T-helper 22 cell (primary cell): ENCODE data around the gene SDC3.

Experiments used
- DNase-seq: peaks from one replicate; pipeline ENCODE4 v3.0.0-alpha.2; 2020; ENCODE audit warnings: low read depth

SDC3 gene

DNA sequence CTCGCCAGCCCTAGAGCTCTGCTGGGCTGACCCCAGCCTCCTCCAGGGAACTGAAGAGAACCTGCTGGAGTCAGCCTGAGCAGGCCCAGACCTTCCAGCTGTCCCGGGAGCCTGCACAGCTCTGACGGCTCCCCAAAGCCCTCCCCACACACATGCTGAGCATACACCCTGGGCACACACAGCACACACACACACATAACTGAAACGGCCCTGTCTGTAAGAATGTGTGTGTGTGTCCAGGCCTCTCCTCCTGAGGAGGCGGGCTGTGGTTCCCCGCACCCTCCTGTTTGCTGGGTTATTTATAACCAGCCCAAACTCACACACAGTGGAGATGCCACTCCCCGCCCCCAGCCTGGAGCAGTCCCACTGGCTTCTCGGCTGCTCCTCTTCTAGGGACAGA lies 20.2 kb downstream of the SDC3 start:
- no peak for DNase-seq

DNA sequence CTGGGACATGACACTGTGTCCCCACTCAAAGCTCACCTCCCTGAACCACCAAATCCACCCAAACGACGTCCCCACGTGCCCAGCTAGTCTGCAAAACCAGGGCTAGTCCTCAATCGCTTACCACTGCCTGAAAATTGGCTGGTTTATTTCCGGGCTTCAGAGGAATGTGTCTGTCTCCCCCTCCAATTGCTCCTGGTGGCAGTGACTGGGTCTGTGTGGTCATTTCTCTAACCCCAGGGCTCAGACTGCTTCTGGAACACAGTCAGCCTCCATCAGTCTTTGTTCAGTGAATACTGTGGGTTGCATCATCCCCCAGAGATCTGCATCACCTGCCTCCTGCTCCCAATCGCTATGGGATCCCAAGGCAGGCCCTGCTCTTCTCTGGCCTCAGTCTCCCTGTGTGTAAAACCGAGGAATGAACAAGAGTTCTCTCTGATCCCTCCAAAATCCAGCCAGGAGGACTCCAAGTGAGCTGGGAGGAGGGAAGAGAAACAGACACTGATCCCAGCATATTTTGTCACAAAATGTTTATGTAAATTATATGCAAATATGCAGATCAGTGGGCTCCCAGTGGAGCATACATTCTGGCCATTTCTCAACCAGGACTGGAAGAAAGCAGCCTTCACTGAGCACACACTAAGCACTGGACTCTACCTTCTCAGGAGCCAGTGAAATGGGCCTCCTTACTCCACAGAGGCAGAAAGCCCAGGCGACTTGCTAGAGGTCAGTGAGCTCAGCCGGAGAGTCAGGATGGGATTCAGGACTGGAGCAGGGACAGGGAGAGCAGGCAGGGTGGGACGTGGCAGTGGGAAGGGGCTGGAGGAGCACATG lies 20.9 kb downstream of the SDC3 start:
- no peak for DNase-seq

DNA sequence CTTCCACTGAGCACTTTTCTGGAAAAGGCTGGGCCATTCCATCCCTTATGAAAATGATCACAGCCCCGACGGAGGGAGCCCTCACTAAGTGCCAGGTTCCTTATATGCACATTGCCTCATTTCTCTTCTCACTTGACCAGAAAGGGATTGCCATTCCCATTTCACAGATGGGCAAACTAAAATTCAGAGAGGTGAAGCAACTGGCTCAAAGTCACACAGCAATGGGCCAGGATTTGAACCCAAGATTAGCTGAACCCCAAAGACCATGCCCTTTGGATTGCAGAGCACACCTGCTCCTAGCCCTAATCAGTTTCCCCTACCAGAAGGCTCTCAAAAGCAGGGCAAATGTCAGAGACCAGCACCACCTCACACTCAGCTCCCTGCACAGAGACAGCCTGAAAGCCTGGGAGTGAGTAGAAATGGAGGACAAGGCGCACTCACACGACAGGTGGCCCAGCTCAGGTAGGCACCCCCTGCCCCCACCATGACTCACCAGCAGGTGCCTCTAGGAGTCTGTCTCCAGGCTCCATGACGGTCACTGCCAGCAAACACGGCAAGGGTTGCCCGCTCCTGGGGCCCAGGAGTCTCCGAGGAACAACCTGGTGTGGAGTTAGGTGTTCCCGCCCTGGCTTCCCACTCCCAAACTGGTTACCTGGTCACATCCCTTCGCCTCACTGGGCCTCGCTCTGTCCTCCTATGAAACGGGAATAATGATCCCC lies 21.7 kb downstream of the SDC3 start:
- DNase-seq: no peak

DNA sequence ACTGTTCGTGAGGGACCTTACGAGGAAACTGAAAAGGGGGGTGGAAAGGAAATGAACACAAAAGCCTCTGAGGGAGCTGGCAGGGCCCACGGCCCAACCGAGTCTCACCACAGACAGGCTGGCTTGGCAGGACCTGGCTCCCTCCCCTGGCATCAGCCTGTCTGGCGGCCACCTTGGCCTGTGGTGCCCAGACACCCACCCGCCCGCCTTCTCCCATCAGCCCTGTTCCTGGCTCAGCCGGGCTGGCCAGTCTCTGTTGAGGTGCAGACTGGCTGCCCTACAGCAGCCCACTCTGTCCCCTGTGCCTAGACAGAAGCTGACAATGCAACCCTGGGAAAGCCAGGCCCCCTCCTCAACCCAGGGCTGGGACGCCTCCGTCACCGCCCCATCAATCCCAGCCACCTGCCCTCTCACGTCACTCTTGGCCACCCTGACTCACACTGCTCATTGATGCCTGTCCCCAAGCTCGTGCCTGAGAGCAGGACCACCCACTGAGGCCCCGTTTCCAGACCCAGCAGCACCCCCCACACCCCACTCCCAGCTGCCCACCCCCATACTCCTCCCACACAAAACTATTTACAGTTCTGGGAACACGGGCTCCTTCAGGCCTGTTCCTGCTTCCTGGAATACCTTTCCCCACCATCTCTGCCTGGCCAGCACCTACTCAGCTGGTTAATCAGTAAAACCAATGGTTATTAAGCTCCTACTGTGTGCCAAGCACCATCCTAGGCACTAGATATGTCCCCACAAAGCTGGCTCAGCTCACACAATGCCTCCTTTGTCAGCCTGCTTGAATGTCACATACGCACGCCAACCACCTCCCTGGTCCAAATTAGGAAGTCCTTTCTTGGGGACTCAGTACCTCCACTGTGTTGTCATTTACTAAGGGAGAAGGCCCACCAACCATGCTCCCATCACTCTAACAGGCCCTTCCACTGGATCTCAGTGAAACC lies 22.7 kb downstream of the SDC3 start:
- no peak for DNase-seq

DNA sequence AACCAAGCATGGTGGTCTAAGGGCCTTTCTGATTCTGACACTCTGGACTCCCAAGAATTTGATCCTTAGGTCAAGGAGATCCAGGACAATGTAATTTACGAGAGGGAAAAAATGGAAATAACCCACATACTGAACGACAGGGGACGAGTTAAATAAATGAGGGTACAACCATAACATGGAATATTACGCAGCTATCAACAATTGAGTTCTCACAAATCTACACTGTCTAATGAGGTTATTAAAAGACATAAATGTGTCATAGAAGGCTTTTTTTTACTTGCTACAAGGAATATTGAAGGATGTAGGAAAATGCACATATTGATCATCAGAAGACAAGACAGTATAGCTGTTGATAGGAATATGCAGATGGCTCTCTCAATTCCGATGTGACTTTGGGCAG lies 23.8 kb downstream of the SDC3 start:
- DNase-seq: no peak

DNA sequence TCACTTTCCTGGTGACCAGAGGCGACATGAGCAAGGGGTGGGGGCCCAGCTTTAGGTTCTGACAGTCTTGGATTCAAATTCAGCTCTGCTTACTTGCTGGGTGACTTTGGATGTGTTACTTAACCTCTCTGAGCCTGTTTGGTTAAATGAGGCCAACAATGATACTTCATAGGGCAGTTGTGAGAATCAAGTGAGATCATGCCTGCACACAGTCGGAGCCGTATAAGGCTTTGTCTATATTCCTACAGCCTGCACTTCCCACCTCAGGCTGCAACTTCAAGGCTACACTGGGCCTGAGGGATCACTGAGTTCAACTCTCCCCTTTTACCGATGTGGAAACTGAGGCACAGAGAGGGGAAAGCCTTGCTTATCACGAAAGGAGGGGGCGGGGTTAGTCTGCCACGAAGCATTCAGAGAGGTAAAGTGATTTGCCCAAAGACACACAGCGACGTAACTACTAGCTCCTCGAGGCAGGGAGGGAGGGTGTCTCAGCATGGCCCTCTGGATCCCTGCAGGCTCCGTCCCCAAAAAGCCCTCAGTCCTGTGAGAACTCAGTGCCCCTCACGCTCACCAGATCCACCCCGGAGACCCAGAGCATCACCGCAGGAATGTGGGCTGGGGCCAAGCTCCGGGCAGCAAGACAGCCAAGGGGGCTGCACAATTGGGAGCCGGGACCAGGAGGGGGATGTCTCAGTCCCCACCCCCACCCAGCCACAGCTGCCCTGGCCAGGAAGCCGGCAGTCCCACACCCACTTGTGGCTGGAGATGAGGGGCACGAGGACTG lies 25.0 kb downstream of the SDC3 start:
- no peak for DNase-seq

DNA sequence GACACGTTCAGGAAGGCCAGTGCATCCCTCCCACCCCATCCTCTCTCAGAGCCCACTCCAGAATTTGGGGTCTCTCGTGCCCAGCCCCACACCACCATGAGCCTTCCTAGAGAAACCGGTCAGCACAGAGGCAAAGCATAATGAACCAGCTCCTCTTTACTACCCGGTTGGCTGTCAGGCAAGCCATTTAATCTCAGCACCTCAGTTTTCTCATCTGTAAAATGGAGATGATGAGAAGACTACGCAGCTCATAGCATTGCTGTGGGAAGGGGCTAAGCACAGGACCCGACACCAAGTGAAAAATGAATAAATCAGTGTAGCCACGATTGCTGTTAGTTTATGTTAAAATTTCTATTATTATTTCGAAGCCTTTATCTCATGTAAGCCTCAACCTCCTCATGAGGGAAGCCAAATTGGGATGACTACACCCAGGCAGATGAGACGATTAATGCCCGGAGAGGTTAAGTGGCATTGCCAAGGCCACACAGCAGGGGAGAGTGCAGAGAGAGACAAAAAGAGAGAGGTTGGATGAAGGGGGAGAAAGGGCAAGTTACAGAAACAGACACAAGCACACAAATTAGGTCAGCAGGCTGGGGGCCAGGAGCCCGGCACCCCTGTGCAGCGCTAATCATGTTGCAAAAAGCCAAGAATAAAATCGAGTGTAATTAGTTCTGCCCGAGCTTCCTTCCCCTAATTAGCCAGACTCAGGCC lies 25.7 kb downstream of the SDC3 start:
- no peak for DNase-seq

DNA sequence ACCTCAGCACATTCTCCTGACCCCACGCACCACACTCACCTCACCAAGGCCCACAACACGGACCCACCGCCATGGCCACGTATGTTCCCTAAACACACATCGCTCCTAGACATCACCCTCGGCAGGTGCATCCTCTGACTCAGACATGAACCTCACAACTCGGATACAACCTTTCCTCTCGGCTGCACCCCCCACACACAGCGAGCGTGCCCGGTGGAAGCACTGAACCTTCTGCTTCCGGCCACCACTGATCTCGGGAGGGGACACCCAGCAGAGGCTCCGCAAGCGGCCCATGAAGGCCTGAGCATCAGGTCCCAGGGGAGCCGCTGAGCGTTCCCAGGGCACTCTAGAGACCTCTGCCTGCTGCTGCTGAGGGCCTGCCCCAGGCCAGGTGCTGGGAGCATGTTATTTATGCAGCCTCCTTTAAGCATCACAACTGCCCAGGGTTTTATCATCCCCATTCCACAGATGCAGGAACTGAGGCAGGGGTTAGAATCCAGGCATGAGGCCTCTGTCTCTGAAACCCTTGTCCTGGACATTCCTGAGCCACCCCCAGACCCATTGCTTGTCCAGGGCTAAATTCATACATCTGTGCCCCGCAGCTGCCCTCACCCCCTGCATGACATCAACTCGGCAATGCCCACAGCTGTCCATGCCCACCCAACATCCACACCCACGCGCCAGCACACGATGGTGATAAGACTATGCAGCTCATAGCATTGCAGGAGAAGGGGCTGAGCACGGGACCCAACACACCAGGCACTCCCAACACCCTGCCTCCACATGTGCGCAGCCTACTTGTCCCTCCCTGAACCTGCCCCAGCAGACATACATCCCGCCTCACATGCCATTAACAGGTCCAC lies 27.0 kb downstream of the SDC3 start:
- no peak for DNase-seq

DNA sequence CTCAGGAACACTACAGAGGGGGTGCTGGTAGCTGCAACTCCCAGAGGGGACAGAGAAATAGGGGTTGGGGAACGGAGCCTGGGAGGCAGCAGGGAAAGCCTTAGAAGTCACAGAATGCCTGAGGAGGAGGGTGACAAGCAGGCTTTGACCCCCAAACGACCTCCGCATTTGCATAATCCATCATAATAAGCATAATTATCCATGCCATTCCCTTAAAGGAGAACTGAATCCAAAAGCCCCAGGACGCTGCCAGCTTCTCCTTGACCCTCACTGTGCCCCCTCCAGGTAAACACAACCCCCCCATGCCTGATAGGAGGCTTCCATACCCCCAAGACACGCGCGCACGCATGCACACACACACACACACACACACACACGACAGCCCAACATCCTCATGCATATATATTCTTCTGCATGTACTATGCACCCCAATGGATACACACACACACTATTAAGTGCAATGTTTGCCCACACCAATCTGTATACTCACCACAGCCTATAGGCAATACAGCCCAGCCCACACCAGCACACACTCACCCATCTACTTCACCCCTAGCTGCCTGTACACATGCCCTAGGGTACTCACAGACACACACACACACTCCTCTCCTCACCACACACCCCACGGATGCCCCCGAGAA lies 27.8 kb downstream of the SDC3 start:
- DNase-seq: no peak

DNA sequence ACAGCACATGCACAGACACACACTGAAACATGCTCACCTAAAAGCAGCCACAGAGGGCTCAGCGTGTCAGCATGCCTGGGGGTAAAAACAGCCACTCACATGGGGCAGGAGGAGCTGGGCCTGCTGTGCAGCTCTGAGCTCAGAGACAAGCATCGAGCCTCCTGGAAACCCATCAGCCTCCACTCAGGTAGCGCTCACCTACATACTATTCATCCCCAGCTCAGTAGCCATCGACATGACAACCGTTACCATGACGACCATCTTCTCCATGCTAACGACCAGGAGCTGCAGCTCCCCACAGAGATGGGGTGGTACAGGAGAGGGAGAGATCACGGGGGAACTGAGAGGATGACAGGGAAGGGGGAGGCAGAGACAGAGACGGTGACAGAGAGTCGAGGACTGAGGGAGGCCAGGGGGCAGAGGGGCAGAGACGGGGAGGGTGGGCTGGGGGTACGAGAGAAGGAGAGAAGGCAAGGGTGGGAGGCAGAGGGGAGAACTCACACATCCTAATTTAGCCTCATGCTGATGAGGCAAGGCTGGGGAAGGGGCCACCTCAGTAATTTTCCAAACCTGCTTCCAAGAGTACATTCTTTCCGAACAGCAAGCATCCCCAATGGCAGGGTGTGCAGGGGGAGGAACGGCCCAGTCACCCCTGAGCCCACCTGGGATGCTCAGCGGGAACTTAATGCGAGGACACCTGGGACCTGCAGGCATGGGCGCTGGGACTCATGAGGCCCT lies 28.4 kb downstream of the SDC3 start:
- no peak for DNase-seq

DNA sequence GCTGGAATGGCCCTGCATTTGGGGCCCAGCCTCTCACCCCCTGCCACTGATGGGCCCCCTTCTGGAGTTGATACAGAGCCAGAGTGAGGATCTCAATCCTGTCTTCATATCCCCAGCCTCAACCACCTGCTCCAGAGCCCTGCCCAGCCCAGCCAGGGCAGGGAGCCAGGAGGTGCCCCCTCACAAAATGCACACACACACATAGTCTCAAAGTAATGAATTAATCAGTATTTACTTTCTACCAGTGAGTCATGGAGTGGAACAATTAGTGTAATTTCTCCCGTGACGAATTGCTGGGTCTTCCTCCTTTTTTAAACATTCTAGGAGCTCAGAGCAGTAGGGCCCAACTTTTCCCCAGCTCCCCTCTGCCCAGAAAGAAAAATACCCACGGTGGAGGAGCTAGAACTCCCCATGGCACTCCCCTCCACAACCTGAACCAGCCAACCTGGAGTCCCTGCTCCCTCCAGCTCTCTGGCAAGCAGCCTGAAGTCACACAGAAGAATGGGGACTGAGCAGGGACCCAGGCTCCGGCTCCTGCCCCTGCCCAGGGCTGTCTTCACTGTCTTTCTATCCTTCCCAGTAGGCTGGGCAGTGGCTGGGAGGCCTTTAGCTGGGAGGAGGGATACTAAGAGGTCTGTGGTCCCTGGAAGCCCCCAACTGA lies 29.3 kb downstream of the SDC3 start:
- DNase-seq: no peak

DNA sequence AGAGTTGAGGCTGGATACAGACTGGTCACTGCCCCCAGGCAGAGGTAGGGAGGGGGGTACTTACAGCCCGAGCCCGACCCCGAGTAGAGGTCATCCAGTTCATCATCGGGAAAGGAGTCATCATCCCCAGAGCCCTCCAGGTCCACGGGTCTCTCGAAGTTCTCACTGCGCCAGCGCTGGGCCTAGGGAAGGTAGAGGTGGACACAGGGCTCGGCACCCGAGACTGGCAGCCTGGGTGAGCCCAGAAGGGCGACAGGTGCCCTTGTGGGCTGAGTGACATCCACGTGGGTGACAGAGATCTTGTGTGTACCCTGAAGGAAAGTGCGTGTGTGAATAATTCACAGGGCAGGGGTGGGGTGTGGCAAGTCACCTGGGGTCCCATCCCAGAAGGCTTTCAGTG lies 30.0 kb downstream of the SDC3 start:
- no peak for DNase-seq

DNA sequence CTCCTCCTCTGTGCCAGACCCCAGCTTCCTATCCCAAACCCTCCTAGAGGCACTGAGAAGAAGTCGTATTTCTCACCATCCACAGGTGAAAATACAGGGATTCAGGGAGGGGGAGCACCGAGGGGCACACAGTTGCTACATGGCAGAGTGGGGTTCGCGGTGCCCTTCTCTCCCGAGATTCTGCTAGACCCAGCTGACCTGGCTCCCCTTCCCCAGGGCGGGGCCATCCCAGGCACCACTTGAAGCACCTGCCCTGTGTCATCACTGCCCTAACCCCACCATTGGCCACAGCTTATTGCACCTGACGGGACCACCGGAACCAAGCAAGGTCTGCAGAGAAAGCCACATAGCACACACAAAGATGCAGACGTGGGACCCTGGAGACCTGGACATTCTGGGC lies 30.5 kb downstream of the SDC3 start:
- no peak for DNase-seq

DNA sequence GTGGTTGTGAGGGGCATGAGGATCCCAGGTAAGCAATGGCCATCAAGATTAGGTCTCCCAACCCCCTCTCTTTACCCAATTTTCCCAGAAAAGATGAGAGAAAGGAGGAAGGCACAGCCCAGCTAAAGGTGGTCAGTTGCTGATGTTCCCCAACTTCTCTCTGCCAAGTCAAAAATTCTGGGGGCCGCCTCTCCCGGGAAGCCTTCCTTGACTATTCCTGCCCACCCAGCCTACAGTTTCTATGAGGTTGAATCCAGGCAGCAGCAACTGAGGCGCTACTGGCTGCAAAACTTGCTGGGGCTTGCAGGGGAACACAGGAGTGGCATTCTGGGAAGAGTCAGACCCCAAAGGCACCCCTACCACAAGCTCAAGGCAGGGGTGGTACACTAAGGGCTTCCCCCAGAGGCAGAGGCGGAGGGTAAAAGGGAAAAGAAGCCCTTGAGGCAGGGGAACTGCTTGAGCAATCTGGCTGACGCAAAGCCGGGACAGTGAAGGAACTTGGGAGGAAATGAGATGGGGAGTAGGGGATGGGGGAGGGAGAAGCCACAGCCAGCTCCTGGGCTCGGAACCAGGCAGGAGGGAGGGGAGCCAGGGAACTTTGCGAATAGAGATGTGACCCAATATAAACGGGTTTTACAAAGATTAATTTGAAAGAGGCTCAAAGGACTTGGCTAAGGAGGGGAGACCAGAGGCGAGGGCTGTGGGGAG lies 31.2 kb downstream of the SDC3 start:
- DNase-seq: no peak

DNA sequence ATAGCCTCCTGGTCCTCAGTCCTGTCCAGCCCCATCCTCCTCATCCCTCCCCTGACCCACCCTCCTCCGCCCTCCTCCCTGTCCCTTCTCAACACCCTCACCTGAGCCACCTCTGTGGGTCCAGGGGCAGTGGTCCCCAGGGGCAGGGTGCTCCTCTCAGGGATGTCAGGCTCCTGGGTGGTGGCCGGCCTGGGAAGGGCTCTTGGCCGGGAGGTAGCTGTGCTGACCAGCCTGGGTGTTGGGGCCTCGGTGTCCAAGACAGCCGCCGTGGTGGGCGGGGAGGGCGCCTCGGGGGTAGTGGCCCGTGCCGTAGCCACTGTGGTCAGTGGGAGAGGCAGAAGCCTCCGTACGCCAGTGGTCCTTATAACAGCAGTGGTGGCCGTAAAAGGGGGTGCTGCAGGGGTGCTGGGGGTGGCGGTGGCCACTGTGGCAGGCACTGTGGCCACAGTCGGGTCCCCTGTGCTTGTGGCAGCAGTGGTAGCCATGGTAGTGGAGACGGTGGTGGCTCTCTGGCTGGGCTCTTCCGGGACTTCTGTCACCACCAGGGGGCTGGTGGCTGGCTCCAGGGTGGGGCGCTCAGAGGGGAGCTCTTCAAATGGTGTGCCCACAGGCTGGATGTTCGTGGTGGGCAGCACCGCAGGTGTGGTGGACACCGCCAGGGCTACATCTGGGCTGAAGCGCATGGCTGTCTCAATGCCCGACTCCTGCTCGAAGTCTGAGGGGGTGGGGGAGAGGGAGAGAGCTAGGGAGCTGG lies 31.9 kb downstream of the SDC3 start:
- DNase-seq: no peak

DNA sequence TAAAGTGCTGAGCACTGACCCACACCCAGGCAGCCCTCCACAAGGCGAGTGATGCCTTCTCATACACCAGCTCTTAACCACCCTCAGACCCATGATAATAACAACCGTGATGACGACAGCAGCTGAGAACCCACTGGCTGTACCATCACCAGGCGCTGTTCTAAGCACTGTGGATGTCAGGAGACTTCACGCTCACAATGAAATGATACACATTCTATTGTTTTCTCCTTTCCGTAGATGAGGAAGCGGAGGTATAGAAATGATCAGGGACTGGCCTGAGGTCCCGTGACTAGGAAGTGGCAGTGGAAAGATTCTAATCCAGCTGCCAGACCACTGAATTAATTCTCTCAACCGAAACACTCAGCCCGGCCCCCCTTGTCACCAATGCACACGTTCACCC lies 32.6 kb downstream of the SDC3 start:
- no peak for DNase-seq

DNA sequence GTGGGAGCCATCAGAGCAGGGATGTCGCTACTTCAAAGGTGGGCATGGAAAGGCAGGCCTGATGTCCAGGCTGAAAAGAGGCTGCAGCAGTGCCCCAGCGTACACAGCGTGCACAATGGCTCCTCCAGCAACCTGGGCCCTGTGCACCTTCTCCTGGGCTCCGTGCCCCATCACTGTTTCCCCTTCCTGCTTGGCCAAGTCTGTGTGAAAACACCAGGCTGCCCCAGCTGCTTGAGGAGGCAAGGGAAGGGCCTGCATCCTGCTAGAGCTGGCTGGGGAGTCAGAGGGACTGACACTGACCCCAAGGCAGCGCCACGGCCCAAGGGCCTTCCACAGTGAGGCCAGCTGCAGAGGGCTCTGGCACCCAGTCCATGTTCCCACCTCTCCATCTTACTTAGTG lies 33.4 kb downstream of the SDC3 start:
- no peak for DNase-seq
